ENCODE results near the gene ERGIC1.

DNA sequence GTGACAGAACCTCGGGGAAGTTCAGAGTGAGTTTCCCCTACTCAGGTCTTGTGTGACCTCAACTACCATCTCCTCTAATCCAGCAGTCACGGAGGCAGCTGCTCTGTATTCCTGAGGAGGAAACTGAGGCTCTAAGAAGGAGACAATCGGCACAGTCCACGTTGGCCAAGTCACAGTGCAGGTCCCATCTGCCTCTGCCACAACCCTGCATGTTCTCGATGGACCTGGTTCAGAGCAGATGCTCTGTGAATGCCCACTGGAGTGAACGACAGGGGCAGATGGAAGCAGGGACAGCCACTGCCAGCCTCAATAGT, 722 bp upstream of the ERGIC1 start:
- TF ChIP-seq, protein P1, sequence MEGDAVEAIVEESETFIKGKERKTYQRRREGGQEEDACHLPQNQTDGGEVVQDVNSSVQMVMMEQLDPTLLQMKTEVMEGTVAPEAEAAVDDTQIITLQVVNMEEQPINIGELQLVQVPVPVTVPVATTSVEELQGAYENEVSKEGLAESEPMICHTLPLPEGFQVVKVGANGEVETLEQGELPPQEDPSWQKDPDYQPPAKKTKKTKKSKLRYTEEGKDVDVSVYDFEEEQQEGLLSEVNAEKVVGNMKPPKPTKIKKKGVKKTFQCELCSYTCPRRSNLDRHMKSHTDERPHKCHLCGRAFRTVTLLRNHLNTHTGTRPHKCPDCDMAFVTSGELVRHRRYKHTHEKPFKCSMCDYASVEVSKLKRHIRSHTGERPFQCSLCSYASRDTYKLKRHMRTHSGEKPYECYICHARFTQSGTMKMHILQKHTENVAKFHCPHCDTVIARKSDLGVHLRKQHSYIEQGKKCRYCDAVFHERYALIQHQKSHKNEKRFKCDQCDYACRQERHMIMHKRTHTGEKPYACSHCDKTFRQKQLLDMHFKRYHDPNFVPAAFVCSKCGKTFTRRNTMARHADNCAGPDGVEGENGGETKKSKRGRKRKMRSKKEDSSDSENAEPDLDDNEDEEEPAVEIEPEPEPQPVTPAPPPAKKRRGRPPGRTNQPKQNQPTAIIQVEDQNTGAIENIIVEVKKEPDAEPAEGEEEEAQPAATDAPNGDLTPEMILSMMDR (IDR thresholded peaks at IDR 0.05 in 4 of 5, conservative IDR thresholded peaks at IDR 0.05 in 1 of 5) = no peak
- no peak for TF ChIP-seq POLR2A (IDR thresholded peaks at IDR 0.05)
